HEK293 (cell line): Measurements from ENCODE around the gene NKAP.
A peak's percentile ranks its signal among the peaks of the same experiment; 100 is the strongest.

Experiments used
- BCL11B ChIP-seq: fragments of 450-650 bp; formaldehyde crosslinking; IDR thresholded peaks from 2 replicates; pipeline ENCODE4 v1.5.1; 2016; ENCODE audit warnings: low read depth, missing biosample characterization, missing genetic modification characterization
- BCL6B ChIP-seq: fragments of 450-650 bp; formaldehyde crosslinking; IDR thresholded peaks from 2 replicates; pipeline ENCODE4 v1.5.1; 2017; ENCODE audit warnings: missing biosample characterization, missing genetic modification characterization
- GLI2 ChIP-seq: fragments of 450-650 bp; formaldehyde crosslinking; IDR thresholded peaks from 2 replicates; pipeline ENCODE4; 2017; ENCODE audit warnings: missing biosample characterization, missing genetic modification characterization, low read depth, borderline replicate concordance
- GLIS1 ChIP-seq: fragments of 450-650 bp; formaldehyde crosslinking; IDR thresholded peaks from 2 replicates; pipeline ENCODE4 v1.5.1; 2016; ENCODE audit warnings: missing biosample characterization, missing genetic modification characterization
- KLF9 ChIP-seq: fragments of 450-650 bp; formaldehyde crosslinking; IDR thresholded peaks from 2 replicates; pipeline ENCODE4 v1.5.1; 2016; ENCODE audit warnings: missing biosample characterization, missing genetic modification characterization, low read depth
- PRDM2 ChIP-seq: fragments of 450-650 bp; formaldehyde crosslinking; IDR thresholded peaks from 2 replicates; pipeline ENCODE4 v1.5.1; 2016; ENCODE audit warnings: missing biosample characterization, missing genetic modification characterization, borderline replicate concordance
- ZBTB17 ChIP-seq: fragments of 450-650 bp; formaldehyde crosslinking; IDR thresholded peaks from 2 replicates; pipeline ENCODE4 v1.5.1; 2016; ENCODE audit warnings: missing biosample characterization, missing genetic modification characterization
- ZBTB20 ChIP-seq: fragments of 450-650 bp; formaldehyde crosslinking; IDR thresholded peaks from 2 replicates; pipeline ENCODE4 v1.5.1; 2016; ENCODE audit warnings: missing biosample characterization, missing genetic modification characterization
- ZBTB7A ChIP-seq: fragments of 450-650 bp; formaldehyde crosslinking; IDR thresholded peaks from 2 replicates; pipeline ENCODE4 v1.5.1; 2016; ENCODE audit warnings: low read depth, missing biosample characterization, missing genetic modification characterization
- ZNF133 ChIP-seq: fragments of 450-650 bp; formaldehyde crosslinking; IDR thresholded peaks from 2 replicates; pipeline ENCODE4 v1.5.1; 2016; ENCODE audit warnings: missing biosample characterization, missing genetic modification characterization
- ZNF148 ChIP-seq: fragments of 450-650 bp; formaldehyde crosslinking; IDR thresholded peaks from 2 replicates; pipeline ENCODE4 v1.5.0; 2017; ENCODE audit warnings: missing biosample characterization, missing genetic modification characterization, borderline replicate concordance
- ZNF23 ChIP-seq: fragments of 450-650 bp; formaldehyde crosslinking; IDR thresholded peaks from 2 replicates; pipeline ENCODE4 v1.5.1; 2016; ENCODE audit warnings: missing biosample characterization, missing genetic modification characterization, borderline replicate concordance
- ZNF48 ChIP-seq: fragments of 450-650 bp; formaldehyde crosslinking; IDR thresholded peaks from 2 replicates; pipeline ENCODE4 v1.5.1; 2016; ENCODE audit warnings: missing biosample characterization, missing genetic modification characterization
- ZNF488 ChIP-seq: fragments of 450-650 bp; formaldehyde crosslinking; IDR thresholded peaks from 2 replicates; pipeline ENCODE4 v1.5.1; 2016; ENCODE audit warnings: missing biosample characterization, missing genetic modification characterization
- ZNF518A ChIP-seq: fragments of 450-650 bp; formaldehyde crosslinking; conservative IDR thresholded peaks from 2 replicates; pipeline ENCODE4 v1.5.1; 2016; ENCODE audit warnings: low read depth, missing biosample characterization, missing genetic modification characterization
- ZNF555 ChIP-seq: fragments of 450-650 bp; formaldehyde crosslinking; conservative IDR thresholded peaks from 2 replicates; pipeline ENCODE4 v1.5.1; 2017; ENCODE audit warnings: missing biosample characterization, mild to moderate bottlenecking, missing genetic modification characterization, inconsistent platforms
- ZNF571 ChIP-seq: fragments of 450-650 bp; formaldehyde crosslinking; IDR thresholded peaks from 2 replicates; pipeline ENCODE4 v1.5.0; 2017; ENCODE audit warnings: missing biosample characterization, missing genetic modification characterization
- ZNF580 ChIP-seq: fragments of 450-650 bp; formaldehyde crosslinking; IDR thresholded peaks from 2 replicates; pipeline ENCODE4 v1.5.1; 2016; ENCODE audit warnings: missing biosample characterization, missing genetic modification characterization
- ZNF626 ChIP-seq: fragments of 450-650 bp; sonication (Bioruptor Pico); formaldehyde crosslinking; IDR thresholded peaks from 2 replicates; pipeline ENCODE4 v1.5.1; 2018; ENCODE audit warnings: missing biosample characterization, missing genetic modification characterization, inconsistent platforms
- ZNF660 ChIP-seq: fragments of 450-650 bp; IDR thresholded peaks from 2 replicates; pipeline ENCODE4 v1.5.1; 2018; ENCODE audit warnings: missing biosample characterization, mild to moderate bottlenecking, missing genetic modification characterization
- ZNF747 ChIP-seq: fragments of 450-650 bp; formaldehyde crosslinking; IDR thresholded peaks from 2 replicates; pipeline ENCODE4 v1.5.1; 2016; ENCODE audit warnings: missing biosample characterization, missing genetic modification characterization
- ZNF791 ChIP-seq: fragments of 450-650 bp; formaldehyde crosslinking; IDR thresholded peaks from 2 replicates; pipeline ENCODE4 v1.5.1; 2016; ENCODE audit warnings: missing biosample characterization, missing genetic modification characterization

NKAP gene

GRCh38 chrX:119984652-119985051, 41.1 kb upstream of the NKAP start (continued):
- no peak for TF ChIP-seq PRDM2 (tag by site-specific recombination)
- no peak for TF ChIP-seq ZNF488 (tag by site-specific recombination)
- no peak for TF ChIP-seq ZNF791 (tag by site-specific recombination)
- TF ChIP-seq ZBTB7A (tag by site-specific recombination), result no peak
- TF ChIP-seq ZNF148 (tag by site-specific recombination), result no peak
- TF ChIP-seq ZNF571 (tag by site-specific recombination), result no peak
- peak; percentile 53; the same call in 1 of the 2 replicates for TF ChIP-seq ZBTB17 (tag by site-specific recombination)
- TF ChIP-seq BCL6B, result no peak
- TF ChIP-seq ZNF133 (tag by site-specific recombination), result no peak
- TF ChIP-seq GLI2 (tag by site-specific recombination), result no peak
- no peak for TF ChIP-seq KLF9 (tag by site-specific recombination)
- no peak for TF ChIP-seq ZNF626 (tag by site-specific recombination)
- no peak for TF ChIP-seq ZNF555 (tag by site-specific recombination)
- TF ChIP-seq ZNF660 (tag by site-specific recombination), result no peak
- TF ChIP-seq ZBTB20 (tag by site-specific recombination), result no peak
- TF ChIP-seq ZNF23 (tag by site-specific recombination), result no peak
- TF ChIP-seq ZNF580 (tag by site-specific recombination), result no peak
- no peak for TF ChIP-seq ZNF747 (tag by site-specific recombination)
- no peak for TF ChIP-seq ZNF518A (tag by site-specific recombination)
- TF ChIP-seq GLIS1 (tag by site-specific recombination), result 0 out of 2 replicates have a peak, but pooled peaks have one; percentile 5
- no peak for TF ChIP-seq BCL11B (tag by site-specific recombination)
- no peak for TF ChIP-seq ZNF48 (tag by site-specific recombination)
